OCI-LY1 (cell line): ENCODE results near the gene UGT1A10.
"Not testable (repeated sequence)": the region's sequence is repeated elsewhere in the genome, so short reads cannot be mapped to it uniquely, and the experiment has no call there.

Source experiments
- H2AFZ ChIP-seq: fragments of 200-600 bp; sonication (generic), shearing (Covaris generic); 2 replicates; pipeline ENCODE4 v1.6.0; 2014; ENCODE audit warnings: antibody characterized with exemption, mild to moderate bottlenecking, low read length
- H3F3A ChIP-seq: fragments of 200-600 bp; sonication (generic), shearing (Covaris generic); 2 replicates; pipeline ENCODE4 v1.6.0; 2014; ENCODE audit warnings: mild to moderate bottlenecking, antibody characterized with exemption, low read length, moderate library complexity; ENCODE audit not compliant: insufficient read depth
- H3K27ac ChIP-seq: fragments of 200-600 bp; sonication (generic); 2 replicates; pipeline ENCODE4 v1.5.1; 2014; ENCODE audit warnings: low read length, mixed run types, mild to moderate bottlenecking, low read depth; ENCODE audit not compliant: poor library complexity, severe bottlenecking
- H3K27me3 ChIP-seq: fragments of 200-600 bp; sonication (generic); 2 replicates; pipeline ENCODE4 v1.6.0; 2014; ENCODE audit warnings: antibody characterized with exemption, mild to moderate bottlenecking, low read length, moderate library complexity; ENCODE audit not compliant: insufficient read depth
- H3K36me3 ChIP-seq: fragments of 200-600 bp; sonication (generic); 2 replicates; pipeline ENCODE4 v1.6.1; 2014; ENCODE audit warnings: mild to moderate bottlenecking, antibody characterized with exemption, low read length, moderate library complexity, mixed read lengths; ENCODE audit not compliant: insufficient read depth
- H3K4me1 ChIP-seq: fragments of 200-600 bp; sonication (generic); 2 replicates; pipeline ENCODE4 v1.5.1; 2014; ENCODE audit warnings: mild to moderate bottlenecking, low read length, moderate library complexity; ENCODE audit not compliant: insufficient read depth, severe bottlenecking
- H3K4me2 ChIP-seq: fragments of 200-600 bp; sonication (generic), shearing (Covaris generic); 2 replicates; pipeline ENCODE4 v1.6.1; 2014; ENCODE audit warnings: low read length
- H3K4me3 ChIP-seq: fragments of 200-600 bp; sonication (generic); 2 replicates; pipeline ENCODE4 v1.5.1; 2014; ENCODE audit warnings: low read length, low read depth, mild to moderate bottlenecking, mixed read lengths; ENCODE audit not compliant: poor library complexity, severe bottlenecking
- H3K79me2 ChIP-seq: fragments of 200-600 bp; shearing (Covaris generic); 2 replicates; pipeline ENCODE4 v1.6.1; 2016; ENCODE audit warnings: mixed run types, low read length, mixed read lengths; ENCODE audit not compliant: insufficient read depth
- H3K9ac ChIP-seq: fragments of 200-600 bp; sonication (generic), shearing (Covaris generic); 2 replicates; pipeline ENCODE4 v1.6.1; 2014; ENCODE audit warnings: mild to moderate bottlenecking, low read length, mixed read lengths
- H3K9me2 ChIP-seq: fragments of 200-600 bp; sonication (generic), shearing (Covaris generic); 2 replicates; pipeline ENCODE4 v1.6.1; 2014; ENCODE audit warnings: low read depth, mild to moderate bottlenecking, low read length, mixed read lengths
- H3K9me3 ChIP-seq: fragments of 200-600 bp; shearing (Covaris generic); 2 replicates; pipeline ENCODE4 v1.6.1; 2014; ENCODE audit warnings: low read length, mixed read lengths
- H4K20me1 ChIP-seq: fragments of 200-600 bp; sonication (generic), shearing (Covaris generic); 2 replicates; pipeline ENCODE4 v1.6.0; 2016; ENCODE audit warnings: mild to moderate bottlenecking, low read length; ENCODE audit not compliant: insufficient read depth
- EZH2 ChIP-seq: fragments of 200-600 bp; sonication (generic), shearing (Covaris generic); IDR thresholded peaks from 2 replicates; pipeline ENCODE4 v1.8.0; 2017; ENCODE audit warnings: borderline replicate concordance, mixed run types, mild to moderate bottlenecking, antibody characterized with exemption, low read length, moderate library complexity, mixed read lengths
- TF ChIP-seq, protein P1 (sequence below): fragments of 200-600 bp; sonication (generic), shearing (Covaris generic); IDR thresholded peaks from 2 replicates; pipeline ENCODE4 v1.5.1; 2017; ENCODE audit warnings: mild to moderate bottlenecking, antibody characterized with exemption, low read length, moderate library complexity, mixed read lengths

UGT1A10 gene

DNA sequence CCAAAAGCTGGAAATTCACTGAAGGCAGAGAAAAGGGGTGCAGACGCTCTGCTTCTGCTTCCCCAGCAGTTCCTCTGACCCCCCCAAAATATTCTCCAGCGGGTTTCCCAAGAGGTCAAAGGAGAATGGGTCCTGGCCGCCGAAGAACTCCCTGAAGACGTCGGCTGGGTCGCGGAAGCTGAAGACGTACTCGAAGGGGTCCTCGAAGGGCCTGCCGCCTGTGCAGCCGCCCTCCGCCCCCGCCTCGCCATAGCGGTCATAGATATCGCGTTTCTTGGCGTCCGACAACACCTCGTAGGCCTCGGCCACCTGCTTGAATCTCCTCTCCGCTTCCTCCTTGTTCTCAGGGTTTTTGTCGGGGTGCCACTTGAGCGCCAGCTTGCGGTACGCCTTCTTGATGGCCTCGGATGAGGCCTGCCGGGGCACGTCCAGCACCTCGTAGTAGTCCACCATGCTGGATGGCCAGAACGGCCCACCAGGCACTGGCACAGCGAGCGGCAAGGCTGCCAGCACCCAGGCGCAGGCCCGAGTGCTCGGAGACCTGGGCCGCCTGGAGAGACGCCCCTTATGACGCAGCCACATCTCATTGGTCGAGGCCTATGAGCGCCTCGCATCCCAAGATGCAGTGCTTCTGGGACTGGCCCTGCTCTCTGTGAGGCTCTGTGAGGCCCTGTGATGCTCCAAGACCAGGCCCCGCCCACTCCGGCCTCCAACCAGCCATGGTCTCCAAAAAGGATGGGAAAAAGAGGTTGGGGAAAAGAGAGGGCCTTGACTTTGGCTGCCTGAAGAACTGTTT is 107.4 kb downstream of the UGT1A10 start:
- H4K20me1 ChIP-seq: no peaks in the 10 kb centered on the region
- no peak overlapping the region for H3K27ac ChIP-seq
- H3K4me2 ChIP-seq: no peak overlapping the region
- H3K9me2 ChIP-seq: no peaks in the 10 kb centered on the region
- no peaks in the 10 kb centered on the region for H3K79me2 ChIP-seq
- no peak overlapping the region for H3K4me3 ChIP-seq
- H3K9ac ChIP-seq: no peak overlapping the region
- H2AFZ ChIP-seq: no peak overlapping the region
- no peaks in the 10 kb centered on the region for H3F3A ChIP-seq
- H3K36me3 ChIP-seq: no peaks in the 10 kb centered on the region
- H3K9me3 ChIP-seq: no peaks in the 10 kb centered on the region
- no peaks in the 10 kb centered on the region for H3K27me3 ChIP-seq
- no peaks in the 10 kb centered on the region for H3K4me1 ChIP-seq
- TF ChIP-seq, protein P1, sequence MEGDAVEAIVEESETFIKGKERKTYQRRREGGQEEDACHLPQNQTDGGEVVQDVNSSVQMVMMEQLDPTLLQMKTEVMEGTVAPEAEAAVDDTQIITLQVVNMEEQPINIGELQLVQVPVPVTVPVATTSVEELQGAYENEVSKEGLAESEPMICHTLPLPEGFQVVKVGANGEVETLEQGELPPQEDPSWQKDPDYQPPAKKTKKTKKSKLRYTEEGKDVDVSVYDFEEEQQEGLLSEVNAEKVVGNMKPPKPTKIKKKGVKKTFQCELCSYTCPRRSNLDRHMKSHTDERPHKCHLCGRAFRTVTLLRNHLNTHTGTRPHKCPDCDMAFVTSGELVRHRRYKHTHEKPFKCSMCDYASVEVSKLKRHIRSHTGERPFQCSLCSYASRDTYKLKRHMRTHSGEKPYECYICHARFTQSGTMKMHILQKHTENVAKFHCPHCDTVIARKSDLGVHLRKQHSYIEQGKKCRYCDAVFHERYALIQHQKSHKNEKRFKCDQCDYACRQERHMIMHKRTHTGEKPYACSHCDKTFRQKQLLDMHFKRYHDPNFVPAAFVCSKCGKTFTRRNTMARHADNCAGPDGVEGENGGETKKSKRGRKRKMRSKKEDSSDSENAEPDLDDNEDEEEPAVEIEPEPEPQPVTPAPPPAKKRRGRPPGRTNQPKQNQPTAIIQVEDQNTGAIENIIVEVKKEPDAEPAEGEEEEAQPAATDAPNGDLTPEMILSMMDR: no peak
- no peak for TF ChIP-seq EZH2

DNA sequence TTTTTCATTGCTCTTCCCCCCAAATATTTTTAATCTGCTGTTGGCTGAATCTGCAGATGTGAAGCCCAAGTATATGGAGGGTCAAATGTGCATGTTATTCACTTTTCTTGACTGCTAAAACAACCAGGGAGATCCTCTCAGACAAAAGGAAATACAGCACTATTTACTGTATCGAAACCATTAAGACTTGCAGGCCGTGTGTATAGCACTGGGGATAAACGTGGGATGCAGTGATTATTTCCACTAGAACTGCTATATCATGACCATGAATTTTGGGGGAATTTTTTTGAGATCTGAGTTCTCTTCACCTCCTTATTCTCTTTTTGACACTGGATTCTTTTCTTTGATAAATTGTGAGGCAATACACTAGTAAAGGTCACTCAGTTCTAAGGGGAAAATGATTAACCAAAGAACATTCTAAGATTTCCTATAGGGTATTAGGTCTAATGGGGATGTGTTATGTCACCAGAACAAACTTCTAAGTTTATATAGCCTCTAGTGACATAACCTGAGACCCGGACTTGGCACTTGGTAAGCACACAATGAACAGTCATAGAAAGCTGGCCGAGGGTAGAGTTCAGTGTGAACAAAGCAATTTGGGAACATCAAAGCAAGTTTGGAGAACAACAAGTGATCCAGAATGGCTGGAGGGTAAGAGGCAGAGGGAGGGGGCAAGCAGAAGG is 109.0 kb downstream of the UGT1A10 start:
- H3K27ac ChIP-seq: no peak overlapping the region
- no peaks in the 10 kb centered on the region for H4K20me1 ChIP-seq
- H3K4me2 ChIP-seq: no peak overlapping the region
- H3K4me1 ChIP-seq: no peaks in the 10 kb centered on the region
- no peaks in the 10 kb centered on the region for H3K79me2 ChIP-seq
- no peak overlapping the region for H3K4me3 ChIP-seq
- no peaks in the 10 kb centered on the region for H3K9me2 ChIP-seq
- no peak overlapping the region for H3K9ac ChIP-seq
- no peaks in the 10 kb centered on the region for H3K36me3 ChIP-seq
- H2AFZ ChIP-seq: no peak overlapping the region
- H3K27me3 ChIP-seq: no peaks in the 10 kb centered on the region
- H3F3A ChIP-seq: no peaks in the 10 kb centered on the region
- no peaks in the 10 kb centered on the region for H3K9me3 ChIP-seq
- TF ChIP-seq EZH2: no peak
- TF ChIP-seq, protein P1: no peak

DNA sequence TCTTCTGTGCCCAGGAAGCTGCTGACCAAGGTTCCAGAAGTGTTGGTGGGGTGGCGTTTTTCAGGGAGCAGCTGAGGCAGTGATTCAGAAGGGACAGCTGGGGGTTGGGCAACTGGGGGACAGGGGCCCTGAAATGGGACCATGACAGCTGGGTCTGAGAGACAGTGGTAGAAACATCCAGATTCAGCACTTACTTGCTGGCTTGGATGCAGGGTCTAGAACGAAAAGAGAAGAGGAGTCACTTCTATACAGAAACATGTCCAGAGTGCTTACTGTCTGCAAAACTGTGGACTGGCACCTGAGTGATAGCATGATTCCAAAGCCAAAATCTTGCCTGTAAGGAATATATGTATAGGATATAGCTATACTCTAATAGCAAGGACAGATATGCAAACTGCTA is 109.6 kb downstream of the UGT1A10 start:
- H3K9me2 ChIP-seq, H3K4me3 ChIP-seq, H3K27me3 ChIP-seq, H3F3A ChIP-seq, H3K4me1 ChIP-seq, H3K27ac ChIP-seq, H3K4me2 ChIP-seq, H3K79me2 ChIP-seq, H3K9me3 ChIP-seq, H4K20me1 ChIP-seq, H3K9ac ChIP-seq, H2AFZ ChIP-seq, H3K36me3 ChIP-seq: not testable (repeated sequence)
